PC-3 (cell line): ENCODE data around the gene EIF3B.

Experiments used
- EZH2 ChIP-seq: fragments of 300-600 bp; sonication (generic); IDR thresholded peaks from one replicate; pipeline ENCODE4 v1.6.1; 2017; ENCODE audit warnings: antibody characterized with exemption, mild to moderate bottlenecking, low read length; ENCODE audit not compliant: unreplicated experiment
- EZH2phosphoT487 ChIP-seq: fragments of 300-600 bp; sonication (generic); IDR thresholded peaks from 2 replicates; pipeline ENCODE4 v1.6.1; 2018; ENCODE audit warnings: mild to moderate bottlenecking, antibody characterized with exemption, low read length, borderline replicate concordance
- TF ChIP-seq, protein P1 (sequence below): fragments of 300-600 bp; sonication (generic); conservative IDR thresholded peaks from 2 replicates; pipeline ENCODE4 v1.5.1; 2017; ENCODE audit warnings: antibody characterized with exemption, low read depth, mild to moderate bottlenecking, low read length

DNA sequence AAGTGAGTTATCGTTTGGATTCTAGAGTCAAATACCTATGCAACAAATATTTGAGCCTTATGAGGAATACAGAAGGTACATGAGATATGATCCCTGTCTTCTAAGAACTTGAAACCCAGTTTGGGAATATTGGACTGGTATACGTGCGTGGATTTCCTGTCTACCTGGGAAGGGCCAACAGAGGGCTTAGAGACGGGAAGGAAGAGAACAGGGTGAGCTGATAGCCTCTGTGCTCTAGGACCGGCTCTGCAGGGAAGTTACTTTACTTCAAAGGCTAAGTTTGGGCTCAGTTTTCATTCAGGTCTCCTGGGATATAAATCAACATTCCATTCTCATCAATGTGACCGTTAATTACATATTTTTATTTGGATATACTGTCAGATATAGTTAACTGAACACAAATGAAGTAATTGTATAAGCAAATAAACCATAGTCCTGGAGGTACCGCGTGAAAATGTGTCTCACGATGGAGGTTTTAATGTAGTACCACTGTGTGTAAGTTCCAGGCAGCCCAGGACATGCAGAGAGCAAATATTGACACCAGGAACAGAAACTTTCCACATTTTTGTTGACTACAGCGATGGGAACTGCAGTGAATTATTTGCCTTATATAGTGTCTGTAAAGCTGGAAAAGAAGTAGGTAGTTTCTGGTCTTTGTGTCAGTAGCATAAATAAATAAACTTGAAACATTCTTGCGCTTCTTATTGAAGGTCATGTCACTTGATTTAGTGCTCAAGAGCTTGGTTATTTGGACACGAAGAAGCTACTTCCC, 57.4 kb downstream of the EIF3B start:
- TF ChIP-seq, protein P1, sequence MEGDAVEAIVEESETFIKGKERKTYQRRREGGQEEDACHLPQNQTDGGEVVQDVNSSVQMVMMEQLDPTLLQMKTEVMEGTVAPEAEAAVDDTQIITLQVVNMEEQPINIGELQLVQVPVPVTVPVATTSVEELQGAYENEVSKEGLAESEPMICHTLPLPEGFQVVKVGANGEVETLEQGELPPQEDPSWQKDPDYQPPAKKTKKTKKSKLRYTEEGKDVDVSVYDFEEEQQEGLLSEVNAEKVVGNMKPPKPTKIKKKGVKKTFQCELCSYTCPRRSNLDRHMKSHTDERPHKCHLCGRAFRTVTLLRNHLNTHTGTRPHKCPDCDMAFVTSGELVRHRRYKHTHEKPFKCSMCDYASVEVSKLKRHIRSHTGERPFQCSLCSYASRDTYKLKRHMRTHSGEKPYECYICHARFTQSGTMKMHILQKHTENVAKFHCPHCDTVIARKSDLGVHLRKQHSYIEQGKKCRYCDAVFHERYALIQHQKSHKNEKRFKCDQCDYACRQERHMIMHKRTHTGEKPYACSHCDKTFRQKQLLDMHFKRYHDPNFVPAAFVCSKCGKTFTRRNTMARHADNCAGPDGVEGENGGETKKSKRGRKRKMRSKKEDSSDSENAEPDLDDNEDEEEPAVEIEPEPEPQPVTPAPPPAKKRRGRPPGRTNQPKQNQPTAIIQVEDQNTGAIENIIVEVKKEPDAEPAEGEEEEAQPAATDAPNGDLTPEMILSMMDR, result no peak
- no peak for TF ChIP-seq EZH2
- no peak for TF ChIP-seq EZH2phosphoT487
